Spleen (tissue), 7 donors: Measurements from ENCODE around the gene ABLIM3.

Source experiments
- CTCF ChIP-seq, 11 experiments: fragments of 200-600 bp in 7 of 11; fragments of 450-650 bp in 4 of 11; sonication (generic) in 4 of 11; IDR thresholded peaks in 8 of 11; conservative IDR thresholded peaks in 3 of 11; 1 replicate in 7 of 11; 2 replicates in 4 of 11; pipeline versions ENCODE4 v1.4.0 to v1.8.0; 2016 to 2021; ENCODE audit warnings: antibody characterized with exemption in 11 of 11, inconsistent platforms in 4 of 11, mild to moderate bottlenecking in 1 of 11
- POLR2A ChIP-seq, 3 donors: fragments of 450-650 bp; IDR thresholded peaks; one replicate each; pipeline ENCODE4 v1.5.1; 2017; ENCODE audit warnings: antibody characterized with exemption in 3 of 3, mild to moderate bottlenecking in 1 of 3
- POLR2AphosphoS5 ChIP-seq, 3 donors: sonication (generic); formaldehyde crosslinking; IDR thresholded peaks; one replicate each; pipeline ENCODE4 v1.5.1; 2017; ENCODE audit warnings: antibody characterized with exemption in 3 of 3
- donor health status: DM: no; HTN: no; CAD: no; lungs with moderate emphysema.
- donor health status: DM: no; HTN: no; CAD: no.
- donor health status: DM: no; HTN: no; CAD: no.

- TF ChIP-seq CTCF (IDR thresholded peaks at IDR 0.05 in 8 of 11, conservative IDR thresholded peaks at IDR 0.05 in 3 of 11) (no peak), POLR2A (IDR thresholded peaks at IDR 0.05) (no peak), POLR2AphosphoS5 (IDR thresholded peaks at IDR 0.05) (no peak)
Observed at GRCh38 chr5:149262315-149262714, 121.0 kb downstream of the ABLIM3 start.
